Thyroid gland (tissue), 4 donors: Measurements from ENCODE around the gene IGFBP5. TPM values are rescaled to one million over a fixed set of nuclear protein-coding genes. Genes with fewer than 3 reads are reported as not detected.

ENCODE experiments used
- DNase-seq, 2 donors: peaks; one replicate each; pipeline ENCODE4 v3.0.0-alpha.2; 2019
- H3K27ac ChIP-seq, 3 donors: fragments of 200-600 bp; sonication (generic); 1 replicate in 2 of 3; 2 replicates in 1 of 3; pipeline ENCODE4 v1.5.1; 2016 to 2019; ENCODE audit warnings: mild to moderate bottlenecking in 1 of 3, moderate library complexity in 1 of 3
- H3K27me3 ChIP-seq: fragments of 200-600 bp; sonication (generic); one replicate; pipeline ENCODE4 v1.5.1; 2019
- H3K36me3 ChIP-seq, 2 donors: fragments of 200-600 bp; sonication (generic); one replicate each; pipeline ENCODE4 v1.5.1; 2016 to 2019
- H3K4me1 ChIP-seq, 2 donors: fragments of 200-600 bp; sonication (generic); one replicate each; pipeline ENCODE4 v1.5.1; 2017 to 2019
- H3K4me3 ChIP-seq, 3 donors: fragments of 200-600 bp; sonication (generic); replicated peaks in 1 of 3; 1 replicate in 2 of 3; 2 replicates in 1 of 3; pipeline ENCODE4 v1.5.1; 2016; ENCODE audit warnings: mild to moderate bottlenecking in 1 of 3
- H3K9me3 ChIP-seq: fragments of 200-600 bp; sonication (generic); one replicate; pipeline ENCODE4 v1.5.1; 2017
- POLR2A ChIP-seq, 2 donors: fragments of 450-650 bp; IDR thresholded peaks; one replicate each; pipeline ENCODE4 v1.6.1; 2017; ENCODE audit warnings: antibody characterized with exemption in 2 of 2, mild to moderate bottlenecking in 2 of 2, moderate library complexity in 1 of 2
- WGBS, 2 donors: methylation state at CpG; one replicate each; pipeline ENCODE4 v1.1.5; 2017; 5-methylcytosine and 5-hydroxymethylcytosine counted together
- intact Hi-C: fragments of 100-400 bp; cut with DNase I; formaldehyde crosslinking; loops from one replicate; pipeline ENCODE4 v1.15.1; 2023
- total RNA-seq, 4 donors: library from RNA; depleted of rRNA; stranded (reverse); fragments of >200 nt; gene quantifications; one replicate each; pipeline ENCODE4 v1.2.3, GENCODE V29; 2016
- TF ChIP-seq, protein P1 (sequence below), 6 experiments: fragments of 200-600 bp in 3 of 6; fragments of 450-650 bp in 3 of 6; sonication (generic) in 3 of 6; IDR thresholded peaks; one replicate each; pipeline ENCODE4 v1.5.1; 2016 to 2019; ENCODE audit warnings: antibody characterized with exemption in 6 of 6, mild to moderate bottlenecking in 2 of 6, inconsistent platforms in 1 of 6, moderate library complexity in 1 of 6

The IGFBP5 gene
- total RNA-seq, 4 donors from 2014 or later, result 704 to 1,519 (median 952) TPM

DNA sequence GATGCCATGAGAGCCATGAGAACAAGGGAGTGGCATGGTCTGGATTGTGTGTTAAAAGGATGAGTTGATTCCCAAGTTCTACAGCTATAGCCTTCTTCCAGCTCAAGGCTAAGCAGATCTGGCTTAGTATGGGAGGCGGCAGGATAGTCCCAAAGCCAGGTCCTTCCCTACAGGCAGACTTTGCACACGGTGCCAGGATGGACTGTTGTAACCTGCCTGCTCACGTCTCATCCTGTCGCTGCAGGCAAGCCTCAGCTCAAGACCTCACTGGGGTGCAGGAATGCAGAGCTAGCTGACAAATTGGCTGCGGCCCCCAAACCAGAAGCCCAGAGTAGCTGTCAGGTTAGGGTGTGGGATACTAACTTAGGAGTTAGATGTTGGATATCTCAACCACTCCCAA lies 28.8 kb upstream of the IGFBP5 start:
- intact Hi-C loops, result no loop called here
- DNase-seq, result no peak
- H3K36me3 ChIP-seq, result no peaks in the 10 kb centered on the region
- no peak overlapping the region for H3K27ac ChIP-seq
- TF ChIP-seq POLR2A (IDR thresholded peaks at IDR 0.05), result no peak
- TF ChIP-seq, protein P1, sequence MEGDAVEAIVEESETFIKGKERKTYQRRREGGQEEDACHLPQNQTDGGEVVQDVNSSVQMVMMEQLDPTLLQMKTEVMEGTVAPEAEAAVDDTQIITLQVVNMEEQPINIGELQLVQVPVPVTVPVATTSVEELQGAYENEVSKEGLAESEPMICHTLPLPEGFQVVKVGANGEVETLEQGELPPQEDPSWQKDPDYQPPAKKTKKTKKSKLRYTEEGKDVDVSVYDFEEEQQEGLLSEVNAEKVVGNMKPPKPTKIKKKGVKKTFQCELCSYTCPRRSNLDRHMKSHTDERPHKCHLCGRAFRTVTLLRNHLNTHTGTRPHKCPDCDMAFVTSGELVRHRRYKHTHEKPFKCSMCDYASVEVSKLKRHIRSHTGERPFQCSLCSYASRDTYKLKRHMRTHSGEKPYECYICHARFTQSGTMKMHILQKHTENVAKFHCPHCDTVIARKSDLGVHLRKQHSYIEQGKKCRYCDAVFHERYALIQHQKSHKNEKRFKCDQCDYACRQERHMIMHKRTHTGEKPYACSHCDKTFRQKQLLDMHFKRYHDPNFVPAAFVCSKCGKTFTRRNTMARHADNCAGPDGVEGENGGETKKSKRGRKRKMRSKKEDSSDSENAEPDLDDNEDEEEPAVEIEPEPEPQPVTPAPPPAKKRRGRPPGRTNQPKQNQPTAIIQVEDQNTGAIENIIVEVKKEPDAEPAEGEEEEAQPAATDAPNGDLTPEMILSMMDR (IDR thresholded peaks at IDR 0.05), result no peak
- WGBS, 2 donors, result 93 to 97% methylated on average over 3 to 5 of the region's 5 CpGs
- no peaks in the 10 kb centered on the region for H3K9me3 ChIP-seq
- H3K4me1 ChIP-seq, result no peaks in the 10 kb centered on the region
- H3K4me3 ChIP-seq, result no peak overlapping the region
- no peaks in the 10 kb centered on the region for H3K27me3 ChIP-seq

DNA sequence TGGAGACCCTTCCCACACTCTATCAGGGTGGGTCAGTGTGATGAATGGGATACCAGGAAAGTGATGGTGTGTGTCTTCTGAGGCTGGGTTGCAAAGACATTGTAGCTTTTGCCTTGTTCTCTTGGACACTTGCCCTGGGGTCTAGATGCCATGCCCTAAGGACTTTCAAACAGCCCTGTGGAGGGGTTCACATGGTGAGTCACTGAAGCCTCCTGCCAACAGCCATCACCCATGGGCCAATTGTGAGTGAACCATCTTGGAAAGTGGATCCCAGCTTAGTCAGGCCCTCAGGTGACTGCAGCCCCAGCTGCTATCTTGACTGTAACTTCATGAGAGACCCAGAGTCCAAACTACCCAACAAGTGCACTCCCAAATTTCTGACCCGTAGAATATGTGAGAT lies 25.8 kb upstream of the IGFBP5 start:
- no peak for DNase-seq
- Histone ChIP-seq H3K4me3 (no peak overlapping the region), H3K4me1 (peaks cover 10 to 21% of the 10 kb centered on the region in 2 donors), H3K36me3 (no peaks in the 10 kb centered on the region), H3K27me3 (no peaks in the 10 kb centered on the region), H3K9me3 (no peaks in the 10 kb centered on the region), H3K27ac (no peak overlapping the region)
- intact Hi-C loops, result no loop called here
- TF ChIP-seq POLR2A (IDR thresholded peaks at IDR 0.05), result no peak
- TF ChIP-seq, protein P1 (IDR thresholded peaks at IDR 0.05), result no peak
- WGBS, 2 donors, result 80 to 94% methylated on average over 1 of the region's 1 CpG

DNA sequence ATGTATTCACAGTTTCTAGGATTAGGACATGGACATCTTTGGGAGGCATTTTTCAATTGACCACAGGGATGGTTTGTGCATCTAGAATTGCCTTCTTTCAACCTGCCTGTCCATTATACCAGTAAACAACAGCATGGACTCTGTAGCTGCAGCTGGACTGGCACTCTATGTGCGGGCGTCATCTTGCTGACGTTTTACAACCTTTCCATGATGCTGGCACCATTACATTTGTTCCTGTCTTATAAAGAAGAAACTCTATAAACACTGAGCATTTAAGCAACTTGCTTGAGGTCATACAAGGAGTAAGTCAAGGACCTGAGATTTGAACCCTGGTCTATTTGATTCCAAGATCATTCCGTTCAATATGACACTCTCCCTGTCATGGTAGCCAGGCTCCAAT lies 25.4 kb upstream of the IGFBP5 start:
- Histone ChIP-seq H3K9me3 (no peaks in the 10 kb centered on the region), H3K27ac (no peak overlapping the region), H3K27me3 (no peaks in the 10 kb centered on the region), H3K4me3 (no peak overlapping the region), H3K36me3 (no peaks in the 10 kb centered on the region), H3K4me1 (peaks cover 15 to 25% of the 10 kb centered on the region in 2 donors)
- intact Hi-C loops, result no loop called here
- DNase-seq, result no peak
- TF ChIP-seq, protein P1 (IDR thresholded peaks at IDR 0.05), result no peak
- TF ChIP-seq POLR2A (IDR thresholded peaks at IDR 0.05), result no peak
- 95 to 100% methylated on average over 4 of the region's 4 CpGs for WGBS, 2 donors

DNA sequence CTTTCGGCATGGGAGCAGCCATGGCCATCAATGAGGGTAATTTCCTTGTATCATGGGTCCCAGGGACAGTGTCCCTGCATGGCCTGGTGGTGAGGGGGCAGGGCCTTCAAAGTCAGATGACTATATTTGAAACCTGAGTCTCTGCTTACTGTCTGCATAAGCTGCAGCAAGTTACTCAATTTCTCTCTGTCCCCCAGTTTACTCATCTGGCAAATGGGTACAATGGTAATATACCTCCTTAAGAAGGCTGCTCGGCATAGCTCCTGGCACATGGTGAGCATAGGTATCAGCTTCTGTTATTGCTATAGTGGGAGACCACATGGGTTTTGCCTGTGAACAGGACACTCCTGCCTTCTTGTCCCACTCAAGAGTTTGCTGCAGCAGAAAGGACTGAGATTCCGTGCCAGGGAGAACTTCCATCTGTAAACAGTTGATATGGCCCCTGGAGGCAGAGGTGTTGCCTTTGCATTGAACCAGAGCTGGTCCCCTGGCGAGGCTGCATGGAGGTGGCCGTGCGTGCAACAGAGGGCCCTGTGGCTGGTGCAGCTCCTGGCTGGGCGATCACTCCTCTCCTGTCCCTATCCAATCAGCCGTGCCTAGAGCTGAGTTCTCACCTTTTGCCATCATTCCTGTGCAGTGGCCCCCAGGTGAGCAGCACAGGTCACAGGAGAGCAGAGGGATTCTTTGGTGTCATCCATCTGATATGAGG lies 22.7 kb upstream of the IGFBP5 start:
- no peak overlapping the region for H3K27ac ChIP-seq
- no peaks in the 10 kb centered on the region for H3K9me3 ChIP-seq
- no peaks in the 10 kb centered on the region for H3K27me3 ChIP-seq
- no peak for DNase-seq
- no peak for TF ChIP-seq POLR2A (IDR thresholded peaks at IDR 0.05)
- TF ChIP-seq, protein P1 (IDR thresholded peaks at IDR 0.05), result no peak
- H3K4me3 ChIP-seq, result no peak overlapping the region
- H3K36me3 ChIP-seq, result no peaks in the 10 kb centered on the region
- 67 to 70% methylated on average over 8 of the region's 8 CpGs for WGBS, 2 donors
- H3K4me1 ChIP-seq, result peaks cover 34 to 46% of the 10 kb centered on the region in 2 donors
- intact Hi-C loops, result no loop called here

DNA sequence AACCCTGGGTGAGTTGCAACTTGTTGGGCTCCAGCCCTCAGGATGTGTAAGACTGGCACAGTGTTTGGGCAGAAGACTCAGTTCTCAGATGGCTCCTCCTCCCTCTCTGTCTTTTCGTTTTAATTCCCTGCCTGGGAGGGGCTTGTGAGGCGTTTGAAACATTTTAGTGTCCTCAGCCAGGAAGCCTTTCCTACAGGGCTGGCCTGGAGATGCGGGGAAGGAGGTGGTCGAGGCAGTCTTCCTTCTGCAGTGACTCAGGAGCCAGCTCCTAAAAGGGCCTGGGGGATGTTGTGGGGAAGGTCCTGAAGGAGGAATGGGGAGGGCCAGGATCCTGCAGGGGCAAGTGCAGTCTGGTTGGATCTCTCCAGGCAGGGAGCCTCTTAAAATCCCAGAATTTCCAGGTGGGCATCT lies 22.1 kb upstream of the IGFBP5 start:
- Histone ChIP-seq H3K9me3 (no peaks in the 10 kb centered on the region), H3K4me1 (peaks cover 34 to 46% of the 10 kb centered on the region in 2 donors), H3K27ac (no peak overlapping the region), H3K4me3 (no peak overlapping the region), H3K27me3 (no peaks in the 10 kb centered on the region), H3K36me3 (no peaks in the 10 kb centered on the region)
- TF ChIP-seq POLR2A (IDR thresholded peaks at IDR 0.05), result no peak
- TF ChIP-seq, protein P1 (IDR thresholded peaks at IDR 0.05), result no peak
- 67 to 70% methylated on average over 4 of the region's 4 CpGs for WGBS, 2 donors
- intact Hi-C loops, result no loop called here
- no peak for DNase-seq
